HepG2 (cell line): Measurements from ENCODE around the gene RAB3IP. TPM values are rescaled to one million over a fixed set of nuclear protein-coding genes. Genes with fewer than 3 reads are reported as not detected.

Experiments used
- ATAC-seq: fragments of 200-7000 bp; cut with Tn5 transposase; 3 replicates; pipeline ENCODE4 v1.9.1; 2020; ENCODE audit warnings: mild to moderate bottlenecking, moderate library complexity
- BruUV-seq: library from RNA; stranded (reverse); fragments of 400-500 nt; replicated peaks from 2 replicates; lab custom pipeline; 2021; lab: Mats Ljungman, UMichigan
- CTCF ChIA-PET: fragments of 300-600 bp; formaldehyde crosslinking; extraction: SDS; loops from one replicate; lab custom pipeline; 2021; ENCODE audit warnings: low total read pairs, inconsistent platforms, low intra/inter-chr PET ratio; lab: Yijun Ruan, JAX
- POLR2A ChIA-PET: fragments of 350-600 bp; sonication (Branson Sonifier 250); formaldehyde crosslinking; loops from one replicate; lab custom pipeline; 2020; ENCODE audit warnings: antibody characterized with exemption, inconsistent platforms; lab: Yijun Ruan, JAX
- DNase-seq: peaks from one replicate; pipeline ENCODE4 v3.0.0-alpha.2; 2015; ENCODE audit warnings: low spot score
- FAIRE-seq: peaks from 3 replicates; lab custom pipeline; 2011; peaks lifted over from hg19 to GRCh38; lab: Jason Lieb, UNC
- H2AFZ ChIP-seq: one replicate; pipeline ENCODE4 v1.6.1; 2011; ENCODE audit warnings: low read length, inconsistent platforms
- H3K27ac ChIP-seq: fragments of 300-600 bp; 3 replicates; pipeline ENCODE4 v1.8.0; 2011; ENCODE audit warnings: mixed run types, mild to moderate bottlenecking, mixed read lengths, low read length, inconsistent platforms; ENCODE audit not compliant: insufficient read depth; ENCODE audit errors: extremely low read length
- H3K27me3 ChIP-seq, 2 experiments: fragments of 200-600 bp in 1 of 2; 2 replicates in 1 of 2; 3 replicates in 1 of 2; pipeline versions ENCODE4 v1.6.0 to v1.8.0; 2011; ENCODE audit warnings: low read length in 2 of 2, mild to moderate bottlenecking in 2 of 2, moderate library complexity in 2 of 2, inconsistent platforms in 1 of 2; ENCODE audit not compliant: insufficient read depth in 2 of 2, control insufficient read depth in 1 of 2
- H3K36me3 ChIP-seq, 2 experiments: fragments of 200-600 bp in 1 of 2; replicated peaks in 1 of 2; 2 replicates in 1 of 2; 3 replicates in 1 of 2; pipeline versions ENCODE4 v1.5.1 to v1.8.0; 2011; ENCODE audit warnings: low read length in 2 of 2, inconsistent platforms in 1 of 2; ENCODE audit not compliant: insufficient read depth in 2 of 2, control insufficient read depth in 1 of 2
- H3K4me1 ChIP-seq: 2 replicates; pipeline ENCODE4 v1.5.1; 2012; ENCODE audit warnings: low read length, inconsistent platforms; ENCODE audit not compliant: insufficient read depth
- H3K4me2 ChIP-seq: 2 replicates; pipeline ENCODE4 v1.6.0; 2011; ENCODE audit warnings: low read depth, low read length, inconsistent platforms
- H3K4me3 ChIP-seq, 3 experiments: fragments of 200-600 bp in 1 of 3; sonication (generic), shearing (Covaris generic) in 1 of 3; replicated peaks in 1 of 3; 2 replicates each; pipeline ENCODE4 v1.5.1; 2011 to 2016; ENCODE audit warnings: low read length in 3 of 3, inconsistent platforms in 2 of 3, low read depth in 2 of 3, mild to moderate bottlenecking in 2 of 3, control low read depth in 1 of 3, mixed read lengths in 1 of 3; ENCODE audit not compliant: insufficient read depth in 1 of 3
- H3K79me2 ChIP-seq: one replicate; pipeline ENCODE4 v1.6.1; 2011; ENCODE audit warnings: low read length, inconsistent platforms; ENCODE audit not compliant: insufficient read depth
- H3K9ac ChIP-seq: 2 replicates; pipeline ENCODE4 v1.6.0; 2011; ENCODE audit warnings: mild to moderate bottlenecking, low read depth, low read length, inconsistent platforms; ENCODE audit not compliant: insufficient read depth
- H3K9me3 ChIP-seq: 2 replicates; pipeline ENCODE4 v1.5.1; 2012; ENCODE audit warnings: mild to moderate bottlenecking, low read length
- H4K20me1 ChIP-seq: 2 replicates; pipeline ENCODE4 v1.6.0; 2011; ENCODE audit warnings: inconsistent platforms, mild to moderate bottlenecking, low read length, moderate library complexity; ENCODE audit not compliant: insufficient read depth
- CC2D1A ChIP-seq: sonication (generic); formaldehyde crosslinking; IDR thresholded peaks from 2 replicates; pipeline ENCODE4 v1.8.1; 2023; ENCODE audit warnings: mild to moderate bottlenecking, missing genetic modification reagents
- KAT2B ChIP-seq: fragments of 150-350 bp; IDR thresholded peaks from 2 replicates; pipeline ENCODE4 v1.6.1; 2014; ENCODE audit warnings: low read depth, low read length, borderline replicate concordance
- KMT2B ChIP-seq: IDR thresholded peaks from 2 replicates; pipeline ENCODE4 v1.6.1; 2016; ENCODE audit warnings: missing genetic modification reagents, missing compliant biosample characterization
- MEIS2 ChIP-seq: sonication (generic); formaldehyde crosslinking; IDR thresholded peaks from 2 replicates; pipeline ENCODE4 v1.9.0; 2021; ENCODE audit warnings: mild to moderate bottlenecking, missing genetic modification reagents
- SMC3 ChIP-seq: IDR thresholded peaks from 2 replicates; pipeline ENCODE4 v1.6.1; 2011; ENCODE audit warnings: low read length, improper control_type of control experiment
- SP2 ChIP-seq: sonication (generic); formaldehyde crosslinking; IDR thresholded peaks from 2 replicates; pipeline ENCODE4 v1.5.1; 2020; ENCODE audit warnings: mild to moderate bottlenecking, missing genetic modification reagents
- SRY ChIP-seq: sonication (generic); formaldehyde crosslinking; IDR thresholded peaks from 2 replicates; pipeline ENCODE4 v1.8.0; 2022; ENCODE audit warnings: mild to moderate bottlenecking, missing genetic modification reagents
- TEAD3 ChIP-seq: optimal IDR thresholded peaks from 2 replicates; pipeline ENCODE3; 2016; ENCODE audit warnings: borderline replicate concordance
- ZNF142 ChIP-seq: sonication (generic); formaldehyde crosslinking; IDR thresholded peaks from 2 replicates; pipeline ENCODE4 v1.4.0; 2020; ENCODE audit warnings: missing genetic modification reagents
- ZNF484 ChIP-seq: sonication (generic); formaldehyde crosslinking; IDR thresholded peaks from 2 replicates; pipeline ENCODE4 v1.5.1; 2020; ENCODE audit warnings: mild to moderate bottlenecking, low read depth, missing genetic modification reagents, borderline replicate concordance
- ZNF788 ChIP-seq: sonication (generic); formaldehyde crosslinking; IDR thresholded peaks from 2 replicates; pipeline ENCODE4 v1.5.0; 2020; ENCODE audit warnings: mild to moderate bottlenecking, missing genetic modification reagents, borderline replicate concordance
- ZSCAN31 ChIP-seq: sonication (generic); formaldehyde crosslinking; IDR thresholded peaks from 2 replicates; pipeline ENCODE4 v1.5.0; 2020; ENCODE audit warnings: low read depth, mild to moderate bottlenecking, missing genetic modification reagents
- WGBS: methylation state at CpG from one replicate; pipeline ENCODE4 v1.1.6; 2017; ENCODE audit warnings: low lambda C conversion rate; 5-methylcytosine and 5-hydroxymethylcytosine counted together
- in situ Hi-C: cut with HindIII; loops from 2 replicates; pipeline ENCODE4 v1.10.0; 2017; ENCODE audit warnings: low pct_unique_long_range_greater_than_20kb; ENCODE audit not compliant: extremely low pct_ligation_motif_present
- intact Hi-C: fragments of 100-400 bp; cut with micrococcal nuclease; formaldehyde crosslinking; loops from one replicate; pipeline ENCODE4 v1.10.0; 2022; ENCODE audit not compliant: unreplicated experiment
- polyA plus RNA-seq, 8 experiments: library from polyadenylated mRNA; depleted of rRNA in 3 of 8; stranded (reverse) in 7 of 8; unstranded in 1 of 8; fragments of >200 nt; fragmentation: Illumina TruSeq in 4 of 8; extraction: Trizol in 4 of 8; gene quantifications; 2 replicates each; pipeline versions ENCODE4 v1.2.1 to v1.2.3, GENCODE V29; 2011 to 2016; ENCODE audit warnings: low read depth in 4 of 8, missing spikeins in 1 of 8, mixed read lengths in 1 of 8; ENCODE audit not compliant: insufficient read depth in 1 of 8
- total RNA-seq, 5 experiments: library from RNA; depleted of rRNA; stranded (reverse); fragments of >200 nt; fragmentation: Illumina TruSeq; extraction: Trizol; gene quantifications; 2 replicates each; pipeline ENCODE4 v1.2.3, GENCODE V29; 2016; ENCODE audit warnings: low read depth in 1 of 5
- TF ChIP-seq, protein P1 (sequence below): sonication (generic); formaldehyde crosslinking; IDR thresholded peaks from 2 replicates; pipeline ENCODE4 v1.4.0; 2020; ENCODE audit warnings: missing genetic modification reagents

RAB3IP gene
- total and polyA plus RNA-seq, 2 of the 13 experiments (the other 11 are each of a cell fraction or from before 2014, with no cell fraction given) = 33.6 to 41.1 TPM

DNA sequence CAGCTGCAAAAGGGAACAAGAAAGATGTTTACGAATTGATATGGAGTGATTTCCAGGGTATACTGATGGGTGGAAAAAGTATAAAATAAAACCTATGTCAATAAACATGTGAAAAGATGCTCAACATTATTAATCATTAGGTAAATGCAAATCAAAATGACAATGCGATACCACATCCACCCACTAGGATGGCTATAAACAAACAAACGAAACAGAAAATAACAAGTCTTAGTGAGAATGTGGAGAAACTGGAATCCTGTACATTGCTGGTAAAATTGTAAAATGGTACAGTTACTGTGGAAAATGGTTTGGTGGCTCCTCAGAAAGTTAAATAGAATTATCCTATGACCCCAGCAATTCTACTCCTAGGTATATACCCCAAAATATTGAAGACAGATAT lies 30.0 kb upstream of the RAB3IP start (continued):
- TF ChIP-seq ZNF142 (CRISPR knock-in tag) (no peak), ZNF484 (CRISPR knock-in tag) (no peak), ZSCAN31 (CRISPR knock-in tag) (no peak), ZNF788 (CRISPR knock-in tag) (no peak), MEIS2 (CRISPR knock-in tag) (no peak), TEAD3 (CRISPR knock-in tag) (no peak), SP2 (CRISPR knock-in tag) (no peak)

DNA sequence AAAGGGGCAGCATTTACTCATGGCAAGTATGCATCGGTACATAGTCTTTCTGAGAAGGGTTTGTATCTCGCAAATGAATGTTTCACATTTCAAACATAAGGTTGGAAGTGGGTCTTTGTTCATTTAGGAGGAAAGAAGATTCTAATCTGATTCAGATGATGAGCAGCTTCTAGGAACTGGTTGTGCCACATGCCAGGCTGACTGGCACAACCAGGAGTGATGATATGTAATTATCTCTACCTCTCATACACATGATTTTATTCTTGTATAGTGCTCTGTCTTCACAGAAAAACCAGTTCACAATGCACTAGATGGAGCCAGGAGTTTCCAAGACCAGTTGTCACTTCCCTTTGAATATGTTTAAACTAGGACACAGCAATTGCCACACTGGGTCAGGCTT lies 25.8 kb upstream of the RAB3IP start:
- H2AFZ ChIP-seq = no peak overlapping the region
- CTCF ChIA-PET = no interaction called here
- H3K9ac ChIP-seq = no peak overlapping the region
- POLR2A ChIA-PET = no interaction called here
- no peak overlapping the region for H3K4me3 ChIP-seq
- H3K4me2 ChIP-seq = no peak overlapping the region
- ATAC-seq = no peak
- H3K4me1 ChIP-seq = no peaks in the 10 kb centered on the region
- H3K79me2 ChIP-seq = no peaks in the 10 kb centered on the region
- H3K9me3 ChIP-seq = no peaks in the 10 kb centered on the region
- no peaks in the 10 kb centered on the region; a peak in 1 of 5 replicates for H3K27me3 ChIP-seq
- in situ Hi-C loops (no loop called here), intact Hi-C loops (no loop called here)
- BruUV-seq = no TSS peak
- DNase-seq = no peak
- no peak for TF ChIP-seq CC2D1A
- TF ChIP-seq KMT2B = no peak
- no peak for TF ChIP-seq SRY (CRISPR knock-in tag)
- no peak for TF ChIP-seq SMC3
- TF ChIP-seq KAT2B = no peak
- TF ChIP-seq, protein P1, sequence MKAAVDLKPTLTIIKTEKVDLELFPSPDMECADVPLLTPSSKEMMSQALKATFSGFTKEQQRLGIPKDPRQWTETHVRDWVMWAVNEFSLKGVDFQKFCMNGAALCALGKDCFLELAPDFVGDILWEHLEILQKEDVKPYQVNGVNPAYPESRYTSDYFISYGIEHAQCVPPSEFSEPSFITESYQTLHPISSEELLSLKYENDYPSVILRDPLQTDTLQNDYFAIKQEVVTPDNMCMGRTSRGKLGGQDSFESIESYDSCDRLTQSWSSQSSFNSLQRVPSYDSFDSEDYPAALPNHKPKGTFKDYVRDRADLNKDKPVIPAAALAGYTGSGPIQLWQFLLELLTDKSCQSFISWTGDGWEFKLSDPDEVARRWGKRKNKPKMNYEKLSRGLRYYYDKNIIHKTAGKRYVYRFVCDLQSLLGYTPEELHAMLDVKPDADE (CRISPR knock-in tag) = no peak
- no peaks in the 10 kb centered on the region for H4K20me1 ChIP-seq
- H3K27ac ChIP-seq = no peak overlapping the region
- FAIRE-seq = no peak
- no peaks in the 10 kb centered on the region for H3K36me3 ChIP-seq
- WGBS = 67% methylated on average over 2 of the region's 2 CpGs
